GM12873 (cell line): ENCODE data around the gene ACOXL.

Experiments used
- TF ChIP-seq, protein P1 (sequence below): IDR thresholded peaks from 2 replicates; pipeline ENCODE4 v1.5.1; 2012; ENCODE audit warnings: low read depth, mild to moderate bottlenecking, moderate library complexity, low read length, control low read depth; ENCODE audit not compliant: insufficient read depth; ENCODE audit errors: missing control alignments

The ACOXL gene

DNA sequence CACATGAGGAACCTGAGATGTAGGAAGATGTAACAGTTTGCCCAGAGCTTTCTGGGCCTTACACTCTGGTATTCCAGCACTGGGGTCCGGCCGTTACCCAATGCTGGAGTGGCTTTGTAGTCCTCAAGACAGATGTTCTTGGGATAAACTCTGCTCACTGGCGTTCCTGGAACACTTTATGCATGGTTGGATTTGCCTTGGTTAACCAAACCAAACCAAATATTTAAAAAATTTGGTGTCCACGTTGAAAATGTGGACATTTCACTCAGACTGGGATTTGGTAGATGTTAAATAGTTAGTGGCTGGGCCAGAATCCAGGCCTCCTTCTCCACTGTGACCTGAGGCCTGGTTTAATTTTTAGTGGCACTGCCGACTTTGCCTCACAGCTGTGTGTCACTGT lies 81.5 kb downstream of the ACOXL start:
- TF ChIP-seq, protein P1, sequence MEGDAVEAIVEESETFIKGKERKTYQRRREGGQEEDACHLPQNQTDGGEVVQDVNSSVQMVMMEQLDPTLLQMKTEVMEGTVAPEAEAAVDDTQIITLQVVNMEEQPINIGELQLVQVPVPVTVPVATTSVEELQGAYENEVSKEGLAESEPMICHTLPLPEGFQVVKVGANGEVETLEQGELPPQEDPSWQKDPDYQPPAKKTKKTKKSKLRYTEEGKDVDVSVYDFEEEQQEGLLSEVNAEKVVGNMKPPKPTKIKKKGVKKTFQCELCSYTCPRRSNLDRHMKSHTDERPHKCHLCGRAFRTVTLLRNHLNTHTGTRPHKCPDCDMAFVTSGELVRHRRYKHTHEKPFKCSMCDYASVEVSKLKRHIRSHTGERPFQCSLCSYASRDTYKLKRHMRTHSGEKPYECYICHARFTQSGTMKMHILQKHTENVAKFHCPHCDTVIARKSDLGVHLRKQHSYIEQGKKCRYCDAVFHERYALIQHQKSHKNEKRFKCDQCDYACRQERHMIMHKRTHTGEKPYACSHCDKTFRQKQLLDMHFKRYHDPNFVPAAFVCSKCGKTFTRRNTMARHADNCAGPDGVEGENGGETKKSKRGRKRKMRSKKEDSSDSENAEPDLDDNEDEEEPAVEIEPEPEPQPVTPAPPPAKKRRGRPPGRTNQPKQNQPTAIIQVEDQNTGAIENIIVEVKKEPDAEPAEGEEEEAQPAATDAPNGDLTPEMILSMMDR = no peak

DNA sequence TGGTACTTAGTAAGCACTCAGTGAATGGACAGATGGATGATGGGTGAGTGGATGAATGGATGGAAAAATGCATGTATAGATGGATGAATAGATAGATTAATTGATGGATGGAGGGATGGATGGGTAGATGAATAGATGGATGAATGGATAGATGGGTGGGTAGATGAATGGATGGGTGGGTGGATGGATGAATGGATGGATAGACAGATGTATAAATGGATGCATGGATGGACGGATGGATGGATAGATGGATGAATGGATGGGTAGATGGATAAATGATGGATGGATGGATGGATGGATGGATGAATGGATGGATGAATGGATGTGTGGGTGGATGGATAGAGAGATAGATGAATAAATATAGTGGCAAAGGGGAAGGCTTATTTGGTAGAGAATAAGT lies 83.6 kb downstream of the ACOXL start:
- TF ChIP-seq, protein P1 = no peak

- TF ChIP-seq, protein P1 = no peak
Measured at GRCh38 chr2:110816404-110817365, 84.3 kb downstream of the ACOXL start.

- TF ChIP-seq, protein P1 = peak; percentile 40
Measured at GRCh38 chr2:110818767-110819481, 86.6 kb downstream of the ACOXL start.

- TF ChIP-seq, protein P1 = no peak
Measured at GRCh38 chr2:110819711-110820110, 87.3 kb downstream of the ACOXL start.

DNA sequence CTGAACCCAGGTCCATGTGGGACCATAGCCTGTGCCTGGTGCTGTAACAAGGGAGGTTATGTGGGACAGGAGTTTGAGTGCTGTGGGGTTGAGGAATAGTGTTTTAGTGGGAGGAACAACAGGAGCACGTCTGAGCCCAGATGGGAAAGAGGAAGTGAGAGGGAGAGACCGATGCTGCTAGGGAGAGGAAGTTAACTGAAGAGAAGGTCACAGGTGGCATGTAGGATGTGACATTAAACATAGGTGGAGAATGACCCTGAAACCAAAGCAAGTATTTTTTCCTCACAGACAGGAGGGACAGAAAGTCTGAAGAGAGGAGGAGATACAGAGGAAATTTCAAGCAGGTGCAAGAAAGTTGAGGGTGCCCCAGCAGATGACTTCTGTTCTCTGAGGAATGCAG lies 87.8 kb downstream of the ACOXL start:
- TF ChIP-seq, protein P1 = no peak

GRCh38 chr2:110823165-110823564 lies 90.8 kb downstream of the ACOXL start:
- TF ChIP-seq, protein P1 = no peak
